Large intestine (tissue), 3 donors: ENCODE measurements around the gene E2F1. TPM values are rescaled to one million over a fixed set of nuclear protein-coding genes. Genes with fewer than 3 reads are reported as not detected.
A peak's percentile ranks its signal among the peaks of the same experiment; 100 is the strongest.
"Not testable (repeated sequence)": the region's sequence is repeated elsewhere in the genome, so short reads cannot be mapped to it uniquely, and the experiment has no call there.

Experiments used
- DNase-seq, 2 donors: peaks; one replicate each; pipeline versions ENCODE4 v3.0.0 to v3.0.0-alpha.2; 2013
- H3K27ac ChIP-seq: one replicate; pipeline ENCODE4 v1.5.1; 2013; ENCODE audit warnings: low read length
- H3K27me3 ChIP-seq: 2 replicates; pipeline ENCODE4 v1.6.1; 2013; ENCODE audit warnings: low read length; ENCODE audit not compliant: control insufficient read depth, insufficient read depth
- H3K36me3 ChIP-seq: 2 replicates; pipeline ENCODE4 v1.6.1; 2013; ENCODE audit warnings: low read length; ENCODE audit not compliant: control insufficient read depth, insufficient read depth
- H3K4me1 ChIP-seq: one replicate; pipeline ENCODE4 v1.6.1; 2013; ENCODE audit warnings: low read length; ENCODE audit not compliant: control insufficient read depth, insufficient read depth
- H3K4me3 ChIP-seq: one replicate; pipeline ENCODE4 v1.5.1; 2013; ENCODE audit warnings: low read length
- H3K9me3 ChIP-seq: one replicate; pipeline ENCODE4 v1.6.1; 2013; ENCODE audit warnings: mild to moderate bottlenecking, low read depth, low read length, moderate library complexity; ENCODE audit not compliant: control insufficient read depth
- WGBS: methylation state at CpG from one replicate; pipeline ENCODE4 v1.1.5; 2013; ENCODE audit warnings: low lambda C conversion rate; ENCODE audit not compliant: insufficient coverage; 5-methylcytosine and 5-hydroxymethylcytosine counted together
- polyA plus RNA-seq: library from polyadenylated mRNA; unstranded; fragments of 120-200 nt; gene quantifications from one replicate; pipeline ENCODE4 v1.2.1, GENCODE V29; 2013

Gene E2F1
- polyA plus RNA-seq, 1 donor, result 8.5 TPM

DNA sequence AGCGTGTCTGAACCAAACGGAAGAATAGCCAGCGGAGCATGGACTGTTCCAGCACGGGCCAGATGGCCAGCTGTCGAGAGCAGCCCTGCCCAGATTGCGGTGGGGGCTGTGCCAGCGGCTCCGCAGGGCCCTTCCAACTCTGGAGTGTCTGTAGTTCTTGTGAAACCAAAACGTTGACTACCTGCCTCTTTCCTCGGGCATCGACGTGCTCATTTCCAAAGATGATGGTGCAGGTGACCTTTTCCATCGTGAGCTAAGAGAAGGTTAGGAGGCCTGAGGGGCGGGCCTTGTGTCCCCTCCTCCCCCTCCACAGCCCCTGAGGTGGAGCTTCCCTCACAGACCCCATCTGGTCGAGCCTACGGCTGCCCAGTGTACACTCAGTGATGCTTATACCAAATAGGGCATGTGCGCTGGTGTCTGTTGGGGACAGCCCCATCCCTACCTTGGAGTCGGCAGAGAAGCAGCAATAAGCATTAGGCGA is 36.9 kb downstream of the E2F1 start:
- peaks cover 35% of the 10 kb centered on the region for H3K36me3 ChIP-seq
- H3K27ac ChIP-seq, result no peak overlapping the region
- peaks cover 37% of the 10 kb centered on the region for H3K4me1 ChIP-seq
- H3K27me3 ChIP-seq, result no peaks in the 10 kb centered on the region
- no peaks in the 10 kb centered on the region for H3K9me3 ChIP-seq
- no peak for DNase-seq
- no CpG with 5 or more reads among the region's 19 CpGs for WGBS
- H3K4me3 ChIP-seq, result no peak overlapping the region

DNA sequence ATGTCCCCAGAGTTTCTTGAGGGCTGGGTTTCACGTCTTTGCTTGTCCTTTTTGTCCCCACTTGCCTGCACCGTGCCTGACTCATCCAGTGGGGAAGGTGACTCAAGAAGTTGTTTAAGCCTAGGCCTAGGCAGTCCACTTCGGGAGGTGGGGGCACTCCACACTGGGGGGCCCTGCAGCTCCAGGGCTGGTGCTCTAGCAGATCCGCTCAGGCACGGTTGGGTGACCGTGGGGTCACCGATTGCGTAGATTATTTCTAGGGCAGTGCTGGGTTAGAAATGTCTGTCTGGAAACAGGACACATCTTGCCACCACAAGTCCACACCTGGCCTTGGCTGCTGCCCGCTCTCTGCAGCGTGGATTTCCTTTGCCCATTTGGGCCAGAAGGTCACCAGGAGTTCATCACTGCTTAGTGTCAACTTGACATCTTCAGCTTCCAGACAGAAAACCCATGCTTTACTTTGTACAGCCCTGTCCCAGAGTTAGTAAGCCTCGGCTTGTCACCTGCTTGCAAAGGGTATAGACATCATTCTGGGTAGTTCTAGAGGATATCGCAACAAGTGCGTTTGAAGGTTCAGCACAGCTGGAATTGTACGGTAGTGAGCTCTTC is 37.7 kb downstream of the E2F1 start:
- Histone ChIP-seq H3K9me3 (no peaks in the 10 kb centered on the region), H3K27me3 (no peaks in the 10 kb centered on the region), H3K36me3 (peaks cover 40% of the 10 kb centered on the region), H3K4me3 (no peak overlapping the region), H3K27ac (no peak overlapping the region), H3K4me1 (peaks cover 33% of the 10 kb centered on the region)
- DNase-seq, result no peak
- no CpG with 5 or more reads among the region's 14 CpGs for WGBS

DNA sequence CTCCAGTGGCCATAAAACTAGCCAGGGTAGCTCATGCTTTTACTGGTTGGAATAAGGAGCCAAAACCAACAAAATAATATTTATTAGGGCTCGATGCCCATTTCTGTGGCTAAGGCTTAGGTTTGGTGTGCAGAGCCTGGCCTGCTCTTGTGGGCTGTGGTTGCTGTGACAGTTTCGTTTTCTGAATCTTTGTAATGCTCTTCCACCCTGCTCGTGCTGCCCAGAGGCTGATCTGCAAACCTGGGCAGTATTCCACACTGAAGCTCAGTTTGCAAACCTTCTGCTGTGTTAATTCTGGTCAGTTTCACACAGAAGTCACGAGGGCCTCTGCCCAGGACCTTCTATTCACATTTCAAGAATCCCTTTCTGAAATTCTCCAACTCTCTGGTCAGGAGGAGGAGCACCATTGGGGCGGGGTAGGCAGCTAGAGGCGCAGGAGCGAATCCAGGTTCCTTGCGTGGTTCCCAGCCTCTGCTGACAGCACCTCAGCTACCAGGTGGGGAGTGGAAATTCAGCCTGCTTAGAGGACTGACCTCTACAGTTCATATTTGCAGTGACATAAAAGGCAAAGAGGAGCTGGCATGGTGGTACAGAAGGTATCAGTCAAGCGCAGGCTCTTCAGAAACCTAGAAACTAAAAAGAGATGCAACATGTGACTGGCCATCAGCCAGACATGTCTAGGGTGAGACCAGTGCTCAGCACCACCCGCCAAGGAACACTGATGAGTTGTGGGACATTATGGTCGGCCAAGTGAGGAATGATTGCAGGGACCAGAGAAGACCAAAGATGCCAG is 38.4 kb downstream of the E2F1 start:
- WGBS, result no CpG with 5 or more reads among the region's 11 CpGs
- DNase-seq, result no peak
- H3K4me1 ChIP-seq, result peaks cover 26% of the 10 kb centered on the region
- peaks cover 47% of the 10 kb centered on the region for H3K36me3 ChIP-seq
- no peaks in the 10 kb centered on the region for H3K9me3 ChIP-seq
- no peak overlapping the region for H3K27ac ChIP-seq
- H3K27me3 ChIP-seq, result no peaks in the 10 kb centered on the region
- H3K4me3 ChIP-seq, result no peak overlapping the region

DNA sequence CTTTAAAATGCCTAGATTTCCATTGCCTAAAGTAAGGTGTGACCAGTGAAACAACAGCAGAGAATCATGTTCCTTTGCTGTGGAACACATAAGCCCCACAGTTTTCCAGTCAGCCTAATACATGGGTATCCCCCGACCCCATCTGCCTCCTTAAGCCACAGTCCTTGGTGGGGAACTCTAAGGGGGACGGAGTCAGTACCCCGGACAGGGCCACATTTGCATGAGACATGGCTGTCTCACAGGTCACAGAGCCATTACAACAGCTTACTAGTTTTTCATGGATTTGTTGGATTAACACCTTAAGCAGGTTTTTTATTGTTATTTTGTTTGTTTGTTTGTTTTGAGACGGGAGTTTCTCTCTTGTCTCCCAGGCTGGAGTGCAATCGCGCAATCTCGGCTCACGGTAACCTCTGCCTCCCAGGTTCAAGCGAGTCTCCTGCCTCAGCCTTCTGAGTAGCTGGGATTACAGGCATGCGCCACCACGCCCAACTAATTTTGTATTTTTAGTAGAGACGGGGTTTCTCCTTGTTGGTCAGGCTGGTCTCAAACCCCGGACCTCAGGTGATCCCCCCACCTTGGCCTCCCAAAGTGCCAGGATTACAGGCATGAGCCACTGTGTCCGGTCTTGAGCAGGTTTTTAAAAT is 39.1 kb downstream of the E2F1 start:
- WGBS, result 92% methylated on average over 2 of the region's 14 CpGs
- H3K27ac ChIP-seq, H3K4me3 ChIP-seq: not testable (repeated sequence)

DNA sequence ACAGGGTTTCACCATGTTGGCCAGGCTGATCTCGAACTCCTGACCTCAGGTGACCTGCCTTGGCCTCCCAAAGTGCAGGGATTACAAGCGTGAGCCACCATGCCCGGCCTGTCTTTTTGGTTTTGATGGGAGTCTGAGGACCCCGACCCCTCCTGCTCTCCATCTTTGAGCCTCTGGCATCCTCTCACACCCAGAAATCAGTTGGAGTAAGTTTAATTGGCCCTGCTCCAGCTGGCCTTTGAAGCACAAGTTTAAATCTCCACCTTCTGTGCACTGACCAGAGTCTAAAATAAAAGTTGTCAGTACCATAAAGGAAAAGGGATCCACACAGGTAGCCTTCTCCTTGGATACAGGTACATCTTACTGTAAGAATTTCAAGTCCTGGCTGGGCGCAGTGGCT is 40.0 kb downstream of the E2F1 start:
- no CpG with 5 or more reads among the region's 5 CpGs for WGBS
- Histone ChIP-seq H3K4me1 (peaks cover 20% of the 10 kb centered on the region), H3K4me3 (no peak overlapping the region), H3K36me3 (peaks cover 61% of the 10 kb centered on the region), H3K27ac (no peak overlapping the region), H3K27me3 (no peaks in the 10 kb centered on the region), H3K9me3 (no peaks in the 10 kb centered on the region)
- no peak for DNase-seq

More for the DNA sequence above, 39.1 kb downstream of the E2F1 start:
- DNase-seq, H3K9me3 ChIP-seq, H3K27me3 ChIP-seq: not testable (repeated sequence)
- Histone ChIP-seq H3K36me3 (peaks cover 52% of the 10 kb centered on the region), H3K4me1 (peaks cover 25% of the 10 kb centered on the region)

DNA sequence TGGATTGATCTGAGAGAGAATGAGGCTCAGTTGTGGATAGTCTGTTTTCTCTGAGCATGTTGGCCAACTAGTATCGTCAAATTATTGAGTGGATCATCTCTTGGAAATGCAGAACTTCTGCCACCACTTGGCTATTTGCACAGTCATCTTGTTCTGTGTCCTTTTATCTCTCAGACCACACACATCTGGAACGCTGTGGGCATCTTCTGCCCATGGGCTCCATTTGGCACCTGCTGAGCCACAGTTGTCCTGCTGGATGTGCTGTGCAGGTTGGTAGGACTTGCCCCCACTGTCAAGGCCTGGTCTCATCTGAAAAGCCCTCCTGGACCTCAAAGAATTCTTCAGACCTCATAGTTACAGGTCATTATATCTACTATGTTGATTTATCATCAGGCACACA is 40.8 kb downstream of the E2F1 start:
- Histone ChIP-seq H3K36me3 (peaks cover 68% of the 10 kb centered on the region), H3K4me1 (peaks cover 15% of the 10 kb centered on the region), H3K27me3 (no peaks in the 10 kb centered on the region), H3K4me3 (no peak overlapping the region), H3K27ac (peak overlapping the region; percentile 33), H3K9me3 (no peaks in the 10 kb centered on the region)
- WGBS, result no CpG with 5 or more reads among the region's 2 CpGs
- DNase-seq, result no peak

DNA sequence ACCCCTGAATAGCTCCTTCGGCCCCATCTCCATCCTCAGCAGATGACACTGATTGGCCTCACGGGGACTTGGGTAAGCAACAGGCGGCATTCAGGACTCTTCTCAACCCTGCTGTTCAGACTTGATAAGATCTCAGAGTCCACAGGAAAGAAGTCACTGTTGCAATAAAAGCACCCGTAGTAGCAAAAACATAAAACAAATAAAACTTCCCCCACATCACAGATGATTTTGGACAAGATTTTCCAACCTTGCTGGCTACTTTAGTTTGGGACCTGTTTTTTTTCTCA is 41.2 kb downstream of the E2F1 start:
- DNase-seq, result peak; percentile 69 to 83
- no CpG with 5 or more reads among the region's 4 CpGs for WGBS
- peaks cover 15% of the 10 kb centered on the region for H3K4me1 ChIP-seq

DNA sequence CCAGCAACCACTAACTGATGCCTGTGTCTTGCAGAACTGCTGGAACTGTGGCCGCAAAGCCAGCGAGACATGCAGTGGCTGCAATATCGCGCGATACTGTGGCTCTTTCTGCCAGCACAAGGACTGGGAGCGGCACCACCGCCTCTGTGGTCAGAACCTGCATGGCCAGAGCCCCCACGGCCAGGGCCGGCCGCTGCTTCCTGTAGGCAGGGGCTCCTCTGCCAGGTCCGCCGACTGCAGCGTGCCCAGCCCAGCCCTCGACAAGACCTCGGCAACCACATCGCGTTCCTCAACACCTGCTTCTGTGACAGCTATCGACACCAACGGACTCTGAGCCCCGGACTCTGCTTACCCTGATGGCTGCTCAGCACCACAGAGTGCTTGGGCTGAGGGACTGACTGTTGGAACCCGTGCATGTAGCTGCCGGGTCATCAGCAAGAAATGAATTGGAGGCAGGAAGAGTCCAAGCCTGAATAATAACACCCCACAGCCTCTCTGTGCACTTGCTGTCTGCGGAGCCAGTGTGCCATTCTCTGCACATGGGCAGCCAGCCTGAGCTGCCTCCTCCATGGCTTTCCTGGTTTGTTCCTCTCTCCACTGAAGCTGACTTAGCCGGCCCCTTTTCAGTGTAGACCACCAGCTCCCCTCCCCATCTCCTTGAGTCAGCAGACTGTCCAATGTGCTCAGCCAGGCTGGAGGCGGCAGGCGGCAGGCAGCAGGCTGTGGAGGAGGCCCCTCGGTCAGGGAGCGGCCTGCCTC is 41.7 kb downstream of the E2F1 start:
- DNase-seq, result no peak
- H3K27ac ChIP-seq, result peak overlapping the region; percentile 51
- WGBS, result no CpG with 5 or more reads among the region's 28 CpGs
- peaks cover 15% of the 10 kb centered on the region for H3K4me1 ChIP-seq
- H3K9me3 ChIP-seq, result no peaks in the 10 kb centered on the region
- H3K27me3 ChIP-seq, result no peaks in the 10 kb centered on the region
- H3K36me3 ChIP-seq, result peaks cover 77% of the 10 kb centered on the region
- H3K4me3 ChIP-seq, result no peak overlapping the region

More for the DNA sequence above, 41.2 kb downstream of the E2F1 start:
- peak overlapping the region; percentile 51 for H3K27ac ChIP-seq
- peaks cover 72% of the 10 kb centered on the region for H3K36me3 ChIP-seq
- H3K9me3 ChIP-seq, result no peaks in the 10 kb centered on the region
- H3K27me3 ChIP-seq, result no peaks in the 10 kb centered on the region
- H3K4me3 ChIP-seq, result no peak overlapping the region

DNA sequence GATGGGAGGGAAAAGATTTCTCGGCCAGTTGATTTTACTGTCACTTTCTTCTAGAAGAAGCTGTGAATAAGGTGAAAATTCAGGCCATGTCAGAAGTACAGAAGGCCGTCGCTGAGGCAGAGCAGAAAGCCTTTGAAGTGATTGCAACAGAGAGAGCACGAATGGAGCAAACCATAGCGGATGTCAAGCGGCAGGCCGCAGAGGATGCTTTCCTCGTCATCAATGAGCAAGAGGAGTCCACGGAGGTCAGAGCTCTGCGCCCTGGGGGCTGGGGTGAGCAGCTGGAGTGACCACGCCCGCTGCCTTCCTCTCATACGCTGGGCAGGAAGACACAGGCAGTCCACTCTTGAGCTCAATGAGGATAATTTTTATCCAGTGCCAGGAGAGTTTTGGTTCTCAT is 45.9 kb downstream of the E2F1 start:
- H3K9me3 ChIP-seq, result no peaks in the 10 kb centered on the region
- peaks cover 75% of the 10 kb centered on the region for H3K36me3 ChIP-seq
- peaks cover 12% of the 10 kb centered on the region for H3K4me1 ChIP-seq
- H3K27me3 ChIP-seq, result no peaks in the 10 kb centered on the region
- no CpG with 5 or more reads among the region's 13 CpGs for WGBS
- DNase-seq, result no peak
- H3K27ac ChIP-seq, result no peak overlapping the region
- H3K4me3 ChIP-seq, result no peak overlapping the region

DNA sequence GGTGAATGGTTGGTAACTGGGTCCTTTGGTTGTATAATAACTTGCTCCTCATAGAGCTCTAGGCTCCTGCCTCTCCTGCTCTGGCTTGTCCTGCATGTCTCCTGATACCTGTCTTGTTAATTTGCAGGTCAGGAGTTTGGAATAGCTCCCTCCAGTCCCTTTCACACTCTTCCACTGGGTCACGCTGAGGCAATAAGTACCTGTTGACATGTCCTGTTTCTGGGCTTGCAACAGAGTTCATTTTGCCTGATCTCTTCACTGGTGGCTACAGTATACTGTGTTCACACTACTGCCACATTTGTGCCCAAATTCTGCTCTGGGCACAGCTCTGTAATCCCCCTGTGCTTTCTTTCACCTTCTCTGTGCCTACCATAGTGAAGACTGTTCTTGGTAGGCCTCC is 49.4 kb downstream of the E2F1 start:
- no peaks in the 10 kb centered on the region for H3K9me3 ChIP-seq
- no peaks in the 10 kb centered on the region for H3K27me3 ChIP-seq
- no peak for DNase-seq
- no peak overlapping the region for H3K4me3 ChIP-seq
- H3K27ac ChIP-seq, result no peak overlapping the region
- no CpG with 5 or more reads among the region's 1 CpG for WGBS
- peaks cover 63% of the 10 kb centered on the region for H3K36me3 ChIP-seq
- H3K4me1 ChIP-seq, result no peaks in the 10 kb centered on the region
